Measurements from ENCODE around the gene CSNK1A1. TPM values are rescaled to one million over a fixed set of nuclear protein-coding genes. Genes with fewer than 3 reads are reported as not detected.

CSNK1A1 gene
- total and polyA plus RNA-seq, 2 of the 4 experiments (the other 2 are of a cell fraction): 140 to 419 TPM

DNA sequence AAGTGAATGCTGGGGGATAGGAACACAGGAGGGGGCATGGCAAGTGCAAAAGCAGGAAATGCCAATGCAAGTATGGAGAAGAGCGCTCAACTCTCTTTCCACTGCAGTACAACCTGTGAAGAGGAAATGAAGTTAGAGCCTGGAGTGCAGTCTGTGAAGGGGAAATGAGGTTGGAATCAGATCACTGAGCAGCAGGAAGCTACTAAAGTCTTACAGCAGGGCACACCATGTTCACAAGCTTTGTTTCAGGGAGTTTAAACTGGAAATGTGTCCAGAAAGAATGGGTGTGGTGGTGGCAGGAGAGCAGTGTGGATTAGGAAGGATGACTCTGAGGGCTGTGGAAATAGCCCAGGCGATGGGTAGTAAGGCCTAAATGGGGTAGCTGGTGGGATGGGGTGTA is 45.5 kb upstream of the CSNK1A1 start:
- CTCF ChIA-PET: no interaction called here
- ATAC-seq (ENCODE audit: low read depth): no peak
- no peak for TF ChIP-seq RCOR1 (IDR thresholded peaks at IDR 0.05; ENCODE audit: insufficient replicate concordance, low read length)
- no peak for TF ChIP-seq RFX5 (IDR thresholded peaks at IDR 0.05; ENCODE audit: low read depth, low read length)
- no peak for TF ChIP-seq MXI1 (IDR thresholded peaks at IDR 0.05; ENCODE audit: borderline replicate concordance, low read depth, low read length)
- no peak for TF ChIP-seq CHD1 (IDR thresholded peaks at IDR 0.05; ENCODE audit: low read depth, low read length)

More for the DNA sequence above, 45.5 kb upstream of the CSNK1A1 start:
- dilution Hi-C loops (cut with HindIII; ENCODE audit: low sequenced_read_pairs, unreplicated experiment) (no loop called here), intact Hi-C loops (cut with micrococcal nuclease) (no loop called here), in situ Hi-C loops (cut with MboI; ENCODE audit: low sequenced_read_pairs) (no loop called here)
- Histone ChIP-seq H3K79me1 (ENCODE audit: low read depth in 1 of 2, low read length in 2 of 2) (no peaks in the 10 kb centered on the region), H2BK20ac (ENCODE audit: low read depth, low read length) (no peak overlapping the region), H4K20me1 (ENCODE audit: insufficient read depth, low read length) (no peaks in the 10 kb centered on the region), H4K91ac (ENCODE audit: insufficient read depth, low read depth, low read length) (no peak overlapping the region), H2AK5ac (ENCODE audit: low read depth, low read length) (no peak overlapping the region), H3K4me1 (ENCODE audit: control insufficient read depth, insufficient read depth, low read length) (peaks cover 2% of the 10 kb centered on the region; the same call in 1 of the 2 replicates), H3K9me3 (ENCODE audit: control insufficient read depth, insufficient read depth, low read length) (no peaks in the 10 kb centered on the region), H3K36me3 (ENCODE audit: control insufficient read depth, insufficient read depth, low read length) (no peaks in the 10 kb centered on the region), H3K56ac (ENCODE audit: extremely low read depth, insufficient read depth, low read length) (no peak overlapping the region), H3K23ac (ENCODE audit: low read depth, low read length) (no peak overlapping the region), H3K9me1 (ENCODE audit: insufficient read depth, low read length) (0 out of 2 replicates have a peak, but pooled peaks cover 3% of the 10 kb centered on the region), H2BK15ac (ENCODE audit: low read depth, low read length) (no peak overlapping the region), H2BK5ac (ENCODE audit: low read depth, low read length, poor library complexity, severe bottlenecking) (no peak overlapping the region), H3K14ac (replicated peaks; ENCODE audit: low read depth, low read length) (no peak overlapping the region), H3K27me3 (ENCODE audit: control insufficient read depth, insufficient read depth, low read length) (no peaks in the 10 kb centered on the region; the same call in 1 of the 2 replicates), H3K9ac (ENCODE audit: low read depth, low read length) (no peak overlapping the region), H2AK9ac (replicated peaks; ENCODE audit: low read depth, low read length, poor library complexity) (no peak overlapping the region), H2AFZ (replicated peaks; ENCODE audit: low read length, poor library complexity) (no peak overlapping the region), H4K5ac (ENCODE audit: low read depth, low read length) (no peak overlapping the region), H3K18ac (ENCODE audit: low read depth, low read length) (no peak overlapping the region), H2BK120ac (ENCODE audit: low read depth, low read length) (no peak overlapping the region), H3K4ac (ENCODE audit: low read depth, low read length) (no peak overlapping the region), H3K27ac (ENCODE audit: insufficient read depth, low read length) (no peak overlapping the region), H3K4me2 (ENCODE audit: low read depth, low read length) (no peak overlapping the region), H3K4me3 (ENCODE audit: insufficient read depth, low read depth, low read length) (no peak overlapping the region), H4K8ac (ENCODE audit: low read depth in 2 of 2, low read length in 2 of 2) (no peak overlapping the region)
- DNase-seq: no peak
- 100% methylated on average over 1 of the region's 2 CpGs; no CpG with 5 or more reads in 1 of the 2 experiments for WGBS, 2 experiments (ENCODE audit: extremely low coverage in 2 of 2, insufficient read length in 1 of 2)
- BruUV-seq (replicated peaks): no TSS peak
- POLR2A ChIA-PET (ENCODE audit: unreplicated experiment): no interaction called here
